ENCODE measurements around the gene CERS4.

DNA sequence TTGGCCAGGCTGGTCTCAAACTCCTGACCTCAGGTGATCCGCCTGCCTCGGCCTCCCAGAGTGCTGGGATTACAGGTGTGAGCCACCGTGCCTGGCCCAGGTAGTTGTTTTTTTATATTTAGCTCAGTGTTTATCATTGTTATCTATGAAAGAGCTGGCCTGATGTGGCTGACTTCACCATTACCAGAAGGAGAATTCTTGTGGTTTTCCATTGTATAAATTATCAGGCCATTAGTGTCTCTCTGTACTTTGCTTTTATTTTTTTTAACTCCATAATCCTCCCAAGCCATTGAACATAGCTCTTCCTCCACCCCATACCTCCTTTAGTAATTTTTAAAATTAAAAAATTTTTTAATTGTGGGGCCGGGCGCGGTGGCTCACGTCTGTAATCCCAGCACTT, 24.2 kb downstream of the CERS4 start:
- TF ChIP-seq, protein P1, sequence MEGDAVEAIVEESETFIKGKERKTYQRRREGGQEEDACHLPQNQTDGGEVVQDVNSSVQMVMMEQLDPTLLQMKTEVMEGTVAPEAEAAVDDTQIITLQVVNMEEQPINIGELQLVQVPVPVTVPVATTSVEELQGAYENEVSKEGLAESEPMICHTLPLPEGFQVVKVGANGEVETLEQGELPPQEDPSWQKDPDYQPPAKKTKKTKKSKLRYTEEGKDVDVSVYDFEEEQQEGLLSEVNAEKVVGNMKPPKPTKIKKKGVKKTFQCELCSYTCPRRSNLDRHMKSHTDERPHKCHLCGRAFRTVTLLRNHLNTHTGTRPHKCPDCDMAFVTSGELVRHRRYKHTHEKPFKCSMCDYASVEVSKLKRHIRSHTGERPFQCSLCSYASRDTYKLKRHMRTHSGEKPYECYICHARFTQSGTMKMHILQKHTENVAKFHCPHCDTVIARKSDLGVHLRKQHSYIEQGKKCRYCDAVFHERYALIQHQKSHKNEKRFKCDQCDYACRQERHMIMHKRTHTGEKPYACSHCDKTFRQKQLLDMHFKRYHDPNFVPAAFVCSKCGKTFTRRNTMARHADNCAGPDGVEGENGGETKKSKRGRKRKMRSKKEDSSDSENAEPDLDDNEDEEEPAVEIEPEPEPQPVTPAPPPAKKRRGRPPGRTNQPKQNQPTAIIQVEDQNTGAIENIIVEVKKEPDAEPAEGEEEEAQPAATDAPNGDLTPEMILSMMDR (conservative IDR thresholded peaks at IDR 0.05; ENCODE audit: low read depth, low read length): no peak
- TF ChIP-seq EZH2 (IDR thresholded peaks at IDR 0.05; ENCODE audit: low read length, unreplicated experiment): no peak
